Stimulated activated CD8-positive, alpha-beta memory T cell treated with anti-CD3 and anti-CD28 coated beads, Interleukin-15, amount 100 ng/mL, for 1 hour (primary cell): ENCODE measurements around the gene EDDM13.
"Not testable (repeated sequence)": the region's sequence is repeated elsewhere in the genome, so short reads cannot be mapped to it uniquely, and the experiment has no call there.

ENCODE experiments used
- DNase-seq: peaks from one replicate; pipeline ENCODE4 v3.0.0-alpha.2; 2020; ENCODE audit warnings: low read depth

The EDDM13 gene

DNA sequence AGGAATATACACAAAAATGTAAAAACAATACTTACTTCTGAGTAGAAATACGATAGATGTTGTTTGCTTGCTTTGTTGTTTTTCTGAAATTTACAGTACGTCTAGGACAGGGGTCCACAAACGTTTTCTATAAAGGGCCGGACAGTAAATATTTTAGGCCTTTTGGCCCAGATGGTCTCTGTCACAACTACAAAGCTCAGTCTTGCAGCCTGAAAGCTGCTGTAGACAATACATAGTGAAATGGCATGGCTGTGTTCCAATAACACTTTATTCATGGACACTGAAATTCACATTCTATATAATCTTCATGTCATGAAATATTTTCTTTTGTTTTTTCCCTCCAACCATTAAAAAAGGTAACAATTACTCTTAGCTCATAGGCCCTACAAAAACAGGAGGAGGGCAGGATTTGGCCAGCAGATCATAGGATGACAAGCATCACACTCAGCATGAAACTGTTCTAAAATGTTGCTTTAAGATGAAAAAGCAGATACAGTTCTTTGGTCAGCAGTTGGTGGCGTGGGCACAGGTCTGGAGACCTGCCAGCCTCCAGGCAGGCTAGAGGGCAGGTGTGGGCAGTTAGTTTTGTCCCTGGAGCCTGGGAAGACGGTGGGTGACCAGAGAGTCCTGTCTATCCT, at the start of gene EDDM13:
Gene EDDM13, plus strand, starts transcription at position 588 of the 638 bp plus-strand sequence. CDS start 87 bp downstream, outside the sequence.
- no peak for DNase-seq

DNA sequence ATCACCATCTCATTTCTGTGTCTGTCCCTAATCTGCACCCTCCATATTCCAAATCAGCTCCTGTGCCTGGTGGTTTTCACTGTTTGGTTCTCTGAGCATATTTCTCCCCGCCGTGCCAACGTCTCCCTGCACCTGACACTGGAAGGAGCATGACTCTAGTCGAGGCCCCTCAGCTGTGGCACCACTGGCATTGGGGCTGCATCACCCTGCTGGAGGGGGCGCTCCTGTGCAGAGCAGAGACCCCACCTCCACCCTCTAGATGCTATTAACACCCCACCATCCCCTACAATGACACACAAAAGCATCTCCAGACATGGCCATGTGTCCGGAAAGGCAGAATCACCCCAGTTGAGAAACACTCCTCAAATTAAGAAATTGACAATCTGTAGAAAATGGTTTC, 49.6 kb upstream of the EDDM13 start:
- no peak for DNase-seq

- no peak for DNase-seq
Observed at GRCh38 chr19:56223481-56223880, 49.1 kb upstream of the EDDM13 start.

DNA sequence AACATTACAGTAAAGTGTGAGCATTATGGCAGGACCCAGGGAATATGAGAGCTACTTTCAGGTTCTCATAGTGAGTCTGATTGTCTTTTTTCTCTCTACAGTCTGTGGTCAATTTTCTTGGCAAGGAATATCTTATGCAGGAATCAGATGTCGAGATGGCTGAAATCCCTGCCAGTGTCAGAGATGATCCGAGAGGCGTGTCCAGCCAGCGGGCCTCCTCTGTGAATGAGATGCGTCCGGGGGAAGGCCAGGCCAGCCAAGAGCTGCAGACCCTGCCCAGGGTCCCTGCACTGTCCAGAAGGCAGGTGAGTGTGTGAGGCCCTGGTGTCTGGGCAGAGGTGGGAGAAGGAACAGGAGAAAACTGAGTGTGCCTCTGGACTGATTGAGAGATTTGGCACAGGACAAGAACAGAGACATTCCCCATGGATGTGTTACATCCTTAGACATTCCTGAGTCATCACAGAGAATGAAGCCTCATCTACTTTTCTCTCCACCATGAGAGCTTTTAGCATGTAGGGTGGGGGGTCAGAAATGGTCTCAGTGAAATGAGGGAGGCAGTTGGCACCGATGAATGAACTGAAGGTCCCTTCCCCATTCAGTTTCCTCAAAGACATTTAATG, 27.3 kb upstream of the EDDM13 start:
- DNase-seq, result no peak

DNA sequence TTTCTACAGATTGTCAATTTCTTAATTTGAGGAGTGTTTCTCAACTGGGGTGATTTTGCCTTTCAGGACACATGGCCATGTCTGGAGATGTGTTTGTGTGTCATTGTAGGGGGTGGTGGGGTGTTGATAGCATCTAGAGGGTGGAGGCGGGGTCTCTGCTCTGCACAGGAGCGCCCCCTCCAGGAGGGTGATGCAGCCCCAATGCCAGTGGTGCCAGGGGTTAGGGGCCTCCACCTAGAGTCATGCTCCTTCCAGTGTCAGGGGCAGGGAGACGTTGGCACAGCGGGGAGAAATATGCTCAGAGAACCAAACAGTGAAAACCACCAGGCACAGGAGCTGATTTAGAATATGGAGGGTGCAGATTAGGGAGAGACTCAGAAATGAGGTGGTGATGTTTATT, 26.8 kb upstream of the EDDM13 start:
- DNase-seq, result not testable (repeated sequence)

DNA sequence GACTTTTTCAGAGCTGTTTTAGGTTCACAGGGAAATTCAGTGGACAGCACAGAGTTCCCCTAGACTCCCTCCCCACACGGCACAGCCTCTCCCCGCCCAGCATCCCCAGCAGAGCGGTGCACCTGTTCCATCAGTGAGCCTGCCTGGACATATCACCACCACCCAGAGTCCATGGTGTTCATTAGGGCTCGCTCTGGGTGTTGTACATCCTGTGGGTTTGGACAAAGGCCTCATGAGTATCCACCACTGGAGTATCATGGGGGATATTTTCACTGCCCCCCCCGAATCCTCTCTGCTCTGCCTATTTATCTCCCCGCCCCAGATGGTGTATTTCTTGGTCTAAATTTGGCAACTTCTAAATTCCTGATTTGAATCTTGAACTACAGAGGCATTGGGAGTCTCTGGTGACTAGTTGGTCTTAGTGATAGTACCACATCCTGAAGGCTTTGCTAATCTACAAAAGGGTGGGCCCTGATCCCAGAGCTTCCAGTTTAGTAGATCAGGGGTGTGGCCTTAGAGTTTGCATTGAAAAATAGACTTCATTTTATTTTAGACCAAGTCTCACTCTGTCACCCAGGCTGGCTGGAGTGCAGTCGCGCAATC, 23.7 kb upstream of the EDDM13 start:
- not testable (repeated sequence) for DNase-seq

- DNase-seq, result peak; percentile 38
Observed at GRCh38 chr19:56252699-56253422, 19.7 kb upstream of the EDDM13 start.

DNA sequence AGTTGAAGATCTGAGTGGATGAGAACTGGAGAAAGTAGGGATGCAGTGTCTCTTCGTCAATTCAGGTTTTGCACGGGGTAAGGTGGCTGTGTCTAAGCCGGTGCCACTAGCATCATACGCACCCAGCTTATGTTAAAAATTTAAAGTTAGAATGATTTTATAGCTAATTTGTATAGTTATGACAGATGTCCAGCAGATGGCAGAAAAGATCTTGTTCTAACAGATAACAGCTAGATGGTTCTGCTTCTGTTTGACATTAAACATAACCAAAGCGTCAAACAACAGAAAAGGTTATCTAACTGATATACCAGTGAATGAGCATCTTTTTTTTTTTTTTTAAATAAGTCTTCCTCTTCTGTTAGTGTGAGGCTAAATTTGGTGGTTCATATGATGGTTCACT, 18.8 kb upstream of the EDDM13 start:
- no peak for DNase-seq

GRCh38 chr19:56258272-56258671, 14.3 kb upstream of the EDDM13 start:
- DNase-seq, result no peak

DNA sequence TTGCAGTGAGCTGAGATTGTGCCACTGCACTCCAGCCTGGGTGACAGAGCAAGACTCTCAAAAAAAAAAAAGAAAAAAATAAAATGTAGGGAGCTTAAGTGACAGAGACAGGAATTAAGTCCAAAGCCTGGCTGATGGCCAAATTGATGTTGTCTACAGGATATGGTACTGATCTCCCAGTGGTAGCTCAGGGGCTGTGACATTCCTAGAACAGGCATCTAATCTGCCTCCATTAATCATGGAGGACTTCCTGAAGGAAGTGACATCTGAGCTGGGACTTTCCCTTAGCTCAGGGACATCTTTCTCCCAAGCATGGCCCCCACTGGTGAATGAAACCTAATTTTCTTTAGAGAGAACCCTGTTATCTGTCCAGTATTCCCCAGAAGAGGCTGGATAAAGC, 11.4 kb upstream of the EDDM13 start:
- no peak for DNase-seq

DNA sequence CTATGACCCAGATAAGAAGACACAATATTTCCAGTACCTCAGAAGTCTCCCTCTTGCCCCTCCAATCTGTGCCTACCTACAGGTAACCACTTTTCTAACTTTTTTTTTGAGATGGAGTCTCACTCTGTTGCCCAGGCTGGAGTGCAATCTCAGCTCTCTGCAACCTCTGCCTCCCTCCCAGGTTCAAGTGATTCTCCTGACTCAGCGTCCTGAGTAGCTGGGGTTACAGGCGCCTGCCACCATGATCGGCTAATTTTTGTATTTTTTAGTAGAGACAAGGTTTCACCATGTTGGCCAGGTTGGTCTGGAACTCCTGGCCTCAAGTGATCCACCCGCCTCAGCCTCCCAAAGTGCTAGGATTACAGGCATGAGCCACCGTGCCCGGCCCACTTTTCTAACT, 10.6 kb upstream of the EDDM13 start:
- DNase-seq, result not testable (repeated sequence)

DNA sequence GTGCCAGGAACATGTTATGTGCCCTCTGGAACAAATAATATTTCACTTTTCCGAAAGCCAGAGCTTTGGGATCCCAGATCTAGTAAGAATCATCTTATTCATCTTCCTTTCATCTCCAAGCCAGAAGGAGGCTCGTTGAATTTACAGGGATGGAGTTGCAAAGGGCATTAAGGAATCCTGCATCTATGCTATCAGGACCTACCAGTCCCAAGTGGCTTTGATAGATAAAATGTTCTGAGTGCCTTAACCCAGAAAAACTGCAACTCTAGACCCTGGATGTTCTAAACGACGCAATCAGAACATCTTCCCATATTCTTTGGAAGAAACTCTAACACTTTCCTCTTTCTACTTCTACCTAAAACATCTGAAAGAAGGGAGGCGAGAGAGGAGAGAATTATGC, 9.2 kb upstream of the EDDM13 start:
- no peak for DNase-seq

- DNase-seq, result no peak
Observed at GRCh38 chr19:56266051-56266450, 6.5 kb upstream of the EDDM13 start.

- DNase-seq, result no peak
Observed at GRCh38 chr19:56269348-56269747, 3.2 kb upstream of the EDDM13 start.

DNA sequence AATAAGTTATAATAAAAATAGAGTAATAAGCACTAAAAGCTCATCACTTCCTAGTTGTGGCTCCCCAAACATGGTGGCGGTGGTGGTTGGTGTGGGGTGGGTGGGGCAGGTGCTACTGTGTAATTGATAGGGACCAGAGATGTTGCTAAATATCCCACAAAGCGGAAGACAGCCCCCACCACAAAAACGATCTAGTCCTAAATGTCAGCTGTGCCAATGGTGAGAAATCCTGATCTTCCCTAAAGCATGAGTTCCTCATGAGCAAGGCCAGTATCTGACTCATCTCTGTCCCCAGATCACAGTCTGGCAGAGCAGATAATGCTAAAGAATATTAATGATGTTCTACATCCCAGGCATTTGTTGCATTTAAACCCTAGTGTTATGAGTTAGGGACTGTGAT, 1.9 kb upstream of the EDDM13 start:
- no peak for DNase-seq

GRCh38 chr19:56271151-56271550, 1.4 kb upstream of the EDDM13 start:
- no peak for DNase-seq

DNA sequence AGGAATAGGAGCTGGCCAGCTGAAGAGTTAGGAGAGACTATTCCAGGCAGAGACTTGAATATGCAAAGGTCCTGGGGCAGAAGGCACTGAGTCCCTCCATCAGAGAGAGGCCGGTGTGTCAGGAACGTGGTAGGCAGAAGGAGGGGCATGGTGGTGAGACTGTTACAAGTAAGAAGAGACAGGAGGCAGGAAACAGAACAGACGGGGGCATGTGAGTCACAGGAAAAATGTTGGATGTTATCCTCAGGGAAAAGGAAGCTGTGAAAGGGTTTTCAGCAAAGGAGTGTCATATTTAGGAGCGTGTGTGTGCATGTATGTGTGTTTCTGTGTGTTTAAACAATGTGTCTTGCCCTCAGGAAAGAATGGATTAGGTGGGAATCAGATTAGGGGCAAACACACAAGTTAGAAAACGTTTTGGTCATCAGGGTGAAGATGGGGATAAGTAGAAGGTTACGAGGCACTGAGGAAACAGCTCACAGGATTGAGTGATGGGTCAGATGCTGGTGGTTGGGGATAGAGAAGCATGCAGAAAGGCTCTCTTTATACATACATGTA, 1.1 kb downstream of the EDDM13 start:
- DNase-seq, result no peak

DNA sequence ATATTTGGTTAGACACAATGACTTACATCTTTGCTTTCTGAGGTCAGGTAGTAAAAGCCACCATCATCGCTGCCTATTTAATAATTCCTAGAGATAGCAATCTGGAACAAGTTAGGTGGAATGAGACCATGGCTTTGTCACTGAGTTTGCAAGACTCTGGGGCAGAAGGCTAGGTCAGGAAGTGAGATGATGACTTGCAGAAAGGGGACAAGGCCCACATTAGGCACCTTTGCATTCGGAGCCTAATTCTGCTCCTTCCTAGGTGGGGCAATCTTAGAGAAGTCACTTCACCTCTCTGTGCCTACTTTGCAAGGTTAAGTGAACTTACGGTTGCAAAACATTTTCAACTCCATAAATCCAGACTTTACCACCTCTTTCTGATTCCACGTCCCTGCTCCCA, 10.3 kb downstream of the EDDM13 start:
- no peak for DNase-seq

DNA sequence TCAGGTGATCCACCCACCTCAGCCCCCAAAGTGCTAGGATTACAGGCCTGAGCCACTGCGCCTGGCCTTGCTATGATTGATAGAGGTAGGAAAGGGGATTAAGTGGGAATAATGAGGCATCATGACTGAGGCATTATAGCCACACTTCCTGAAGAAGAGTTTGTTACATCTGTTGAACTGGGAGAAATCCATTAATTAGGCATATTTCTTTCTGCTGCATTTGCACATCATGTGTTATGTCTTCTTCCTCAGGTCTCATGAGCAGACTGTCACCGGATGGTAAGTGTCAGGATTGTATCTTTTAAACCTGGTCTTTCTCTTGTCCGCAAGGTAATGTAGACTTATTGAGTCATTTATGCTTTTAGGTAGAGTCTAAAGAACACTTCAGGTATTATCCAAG, 12.2 kb downstream of the EDDM13 start:
- no peak for DNase-seq

GRCh38 chr19:56290104-56290503, 17.6 kb downstream of the EDDM13 start:
- no peak for DNase-seq

GRCh38 chr19:56291867-56292266, 19.3 kb downstream of the EDDM13 start:
- DNase-seq, result no peak

DNA sequence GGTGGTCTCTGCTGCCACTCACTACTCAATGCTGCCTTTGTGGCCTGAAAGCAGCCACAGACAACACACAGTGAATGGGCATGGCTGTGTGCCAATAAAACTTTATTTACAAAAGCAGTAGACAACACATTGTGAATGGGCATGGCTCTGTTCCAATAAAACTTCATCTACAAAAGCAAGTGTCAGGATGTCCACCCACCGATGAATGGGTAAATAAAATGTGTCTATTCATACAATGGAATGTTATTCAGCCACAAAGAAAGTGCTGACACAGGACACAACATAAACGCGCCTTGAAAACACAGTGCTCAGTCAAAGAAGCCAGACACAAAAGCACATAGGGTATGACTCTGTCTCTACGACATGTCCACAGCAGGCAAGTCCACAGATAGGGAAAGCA, 22.0 kb downstream of the EDDM13 start:
- no peak for DNase-seq
